HepG2 (cell line): ENCODE results near the gene FABP6. TPM values are rescaled to one million over a fixed set of nuclear protein-coding genes. Genes with fewer than 3 reads are reported as not detected.

Experiments
- ATAC-seq: fragments of 200-7000 bp; cut with Tn5 transposase; 3 replicates; pipeline ENCODE4 v1.9.1; 2020; ENCODE audit warnings: mild to moderate bottlenecking, moderate library complexity
- BruUV-seq: library from RNA; stranded (reverse); fragments of 400-500 nt; replicated peaks from 2 replicates; lab custom pipeline; 2021; lab: Mats Ljungman, UMichigan
- CTCF ChIA-PET: fragments of 300-600 bp; formaldehyde crosslinking; extraction: SDS; loops from one replicate; lab custom pipeline; 2021; ENCODE audit warnings: low total read pairs, inconsistent platforms, low intra/inter-chr PET ratio; lab: Yijun Ruan, JAX
- POLR2A ChIA-PET: fragments of 350-600 bp; sonication (Branson Sonifier 250); formaldehyde crosslinking; loops from one replicate; lab custom pipeline; 2020; ENCODE audit warnings: antibody characterized with exemption, inconsistent platforms; lab: Yijun Ruan, JAX
- DNase-seq: peaks from one replicate; pipeline ENCODE4 v3.0.0-alpha.2; 2015; ENCODE audit warnings: low spot score
- FAIRE-seq: peaks from 3 replicates; lab custom pipeline; 2011; peaks lifted over from hg19 to GRCh38; lab: Jason Lieb, UNC
- H2AFZ ChIP-seq: one replicate; pipeline ENCODE4 v1.6.1; 2011; ENCODE audit warnings: low read length, inconsistent platforms
- H3K27ac ChIP-seq: fragments of 300-600 bp; 3 replicates; pipeline ENCODE4 v1.8.0; 2011; ENCODE audit warnings: mixed run types, mild to moderate bottlenecking, mixed read lengths, low read length, inconsistent platforms; ENCODE audit not compliant: insufficient read depth; ENCODE audit errors: extremely low read length
- H3K27me3 ChIP-seq, 2 experiments: fragments of 200-600 bp in 1 of 2; 2 replicates in 1 of 2; 3 replicates in 1 of 2; pipeline versions ENCODE4 v1.6.0 to v1.8.0; 2011; ENCODE audit warnings: low read length in 2 of 2, mild to moderate bottlenecking in 2 of 2, moderate library complexity in 2 of 2, inconsistent platforms in 1 of 2; ENCODE audit not compliant: insufficient read depth in 2 of 2, control insufficient read depth in 1 of 2
- H3K36me3 ChIP-seq, 2 experiments: fragments of 200-600 bp in 1 of 2; replicated peaks in 1 of 2; 2 replicates in 1 of 2; 3 replicates in 1 of 2; pipeline versions ENCODE4 v1.5.1 to v1.8.0; 2011; ENCODE audit warnings: low read length in 2 of 2, inconsistent platforms in 1 of 2; ENCODE audit not compliant: insufficient read depth in 2 of 2, control insufficient read depth in 1 of 2
- H3K4me1 ChIP-seq: 2 replicates; pipeline ENCODE4 v1.5.1; 2012; ENCODE audit warnings: low read length, inconsistent platforms; ENCODE audit not compliant: insufficient read depth
- H3K4me2 ChIP-seq: 2 replicates; pipeline ENCODE4 v1.6.0; 2011; ENCODE audit warnings: low read depth, low read length, inconsistent platforms
- H3K4me3 ChIP-seq, 3 experiments: fragments of 200-600 bp in 1 of 3; sonication (generic), shearing (Covaris generic) in 1 of 3; replicated peaks in 1 of 3; 2 replicates each; pipeline ENCODE4 v1.5.1; 2011 to 2016; ENCODE audit warnings: low read length in 3 of 3, inconsistent platforms in 2 of 3, low read depth in 2 of 3, mild to moderate bottlenecking in 2 of 3, control low read depth in 1 of 3, mixed read lengths in 1 of 3; ENCODE audit not compliant: insufficient read depth in 1 of 3
- H3K79me2 ChIP-seq: one replicate; pipeline ENCODE4 v1.6.1; 2011; ENCODE audit warnings: low read length, inconsistent platforms; ENCODE audit not compliant: insufficient read depth
- H3K9ac ChIP-seq: 2 replicates; pipeline ENCODE4 v1.6.0; 2011; ENCODE audit warnings: mild to moderate bottlenecking, low read depth, low read length, inconsistent platforms; ENCODE audit not compliant: insufficient read depth
- H3K9me3 ChIP-seq: 2 replicates; pipeline ENCODE4 v1.5.1; 2012; ENCODE audit warnings: mild to moderate bottlenecking, low read length
- H4K20me1 ChIP-seq: 2 replicates; pipeline ENCODE4 v1.6.0; 2011; ENCODE audit warnings: inconsistent platforms, mild to moderate bottlenecking, low read length, moderate library complexity; ENCODE audit not compliant: insufficient read depth
- AKAP8 ChIP-seq: sonication (generic); formaldehyde crosslinking; IDR thresholded peaks from 2 replicates; pipeline ENCODE4 v1.5.1; 2020; ENCODE audit warnings: mild to moderate bottlenecking, missing genetic modification reagents
- HOXD1 ChIP-seq: sonication (generic); formaldehyde crosslinking; IDR thresholded peaks from 2 replicates; pipeline ENCODE4 v1.5.0; 2020; ENCODE audit warnings: missing genetic modification reagents
- REPIN1 ChIP-seq: sonication (generic); formaldehyde crosslinking; IDR thresholded peaks from 2 replicates; pipeline ENCODE4 v1.8.0; 2022; ENCODE audit warnings: missing genetic modification reagents, low read depth, mild to moderate bottlenecking, borderline replicate concordance
- SNAPC5 ChIP-seq: sonication (generic); formaldehyde crosslinking; IDR thresholded peaks from 2 replicates; pipeline ENCODE4 v1.8.1; 2023; ENCODE audit warnings: mild to moderate bottlenecking, missing genetic modification reagents, borderline replicate concordance
- SP4 ChIP-seq: sonication (generic); formaldehyde crosslinking; IDR thresholded peaks from 2 replicates; pipeline ENCODE4 v1.8.1; 2023; ENCODE audit warnings: mild to moderate bottlenecking, missing genetic modification reagents
- SRSF9 ChIP-seq: fragments of 200-400 bp; formaldehyde crosslinking; IDR thresholded peaks from 2 replicates; pipeline ENCODE4 v1.6.1; 2018; ENCODE audit warnings: borderline replicate concordance, mild to moderate bottlenecking, low read depth, low read length; ENCODE audit not compliant: insufficient read depth, poor library complexity, severe bottlenecking
- TFAP4 ChIP-seq: sonication (generic); IDR thresholded peaks from 2 replicates; pipeline ENCODE4 v1.6.1; 2016; ENCODE audit warnings: low read depth, borderline replicate concordance
- ZBTB2 ChIP-seq: sonication (generic); formaldehyde crosslinking; IDR thresholded peaks from 2 replicates; pipeline ENCODE4 v1.8.0; 2022; ENCODE audit warnings: low read depth, missing genetic modification reagents
- ZNF816 ChIP-seq: sonication (generic); formaldehyde crosslinking; IDR thresholded peaks from 2 replicates; pipeline ENCODE4 v1.8.0; 2022; ENCODE audit warnings: missing genetic modification reagents, mild to moderate bottlenecking, borderline replicate concordance
- WGBS: methylation state at CpG from one replicate; pipeline ENCODE4 v1.1.6; 2017; ENCODE audit warnings: low lambda C conversion rate; 5-methylcytosine and 5-hydroxymethylcytosine counted together
- in situ Hi-C: cut with HindIII; loops from 2 replicates; pipeline ENCODE4 v1.10.0; 2017; ENCODE audit warnings: low pct_unique_long_range_greater_than_20kb; ENCODE audit not compliant: extremely low pct_ligation_motif_present
- intact Hi-C: fragments of 100-400 bp; cut with micrococcal nuclease; formaldehyde crosslinking; loops from one replicate; pipeline ENCODE4 v1.10.0; 2022; ENCODE audit not compliant: unreplicated experiment
- polyA plus RNA-seq, 8 experiments: library from polyadenylated mRNA; depleted of rRNA in 3 of 8; stranded (reverse) in 7 of 8; unstranded in 1 of 8; fragments of >200 nt; fragmentation: Illumina TruSeq in 4 of 8; extraction: Trizol in 4 of 8; gene quantifications; 2 replicates each; pipeline versions ENCODE4 v1.2.1 to v1.2.3, GENCODE V29; 2011 to 2016; ENCODE audit warnings: low read depth in 4 of 8, missing spikeins in 1 of 8, mixed read lengths in 1 of 8; ENCODE audit not compliant: insufficient read depth in 1 of 8
- total RNA-seq, 5 experiments: library from RNA; depleted of rRNA; stranded (reverse); fragments of >200 nt; fragmentation: Illumina TruSeq; extraction: Trizol; gene quantifications; 2 replicates each; pipeline ENCODE4 v1.2.3, GENCODE V29; 2016; ENCODE audit warnings: low read depth in 1 of 5
- TF ChIP-seq, protein P1 (sequence below): sonication (generic); formaldehyde crosslinking; IDR thresholded peaks from 2 replicates; pipeline ENCODE4 v1.5.0; 2020; ENCODE audit warnings: missing genetic modification reagents
- TF ChIP-seq, protein P2 (sequence below): sonication (generic); formaldehyde crosslinking; IDR thresholded peaks from 2 replicates; pipeline ENCODE4 v1.5.0; 2020; ENCODE audit warnings: missing genetic modification reagents
- TF ChIP-seq, protein P3 (sequence below): IDR thresholded peaks from 2 replicates; pipeline ENCODE4 v1.6.1; 2016; ENCODE audit warnings: low read depth, borderline replicate concordance

FABP6 gene
- total and polyA plus RNA-seq, 2 of the 13 experiments (the other 11 are each of a cell fraction or from before 2014, with no cell fraction given) = 0.13 TPM; not detected in 1

DNA sequence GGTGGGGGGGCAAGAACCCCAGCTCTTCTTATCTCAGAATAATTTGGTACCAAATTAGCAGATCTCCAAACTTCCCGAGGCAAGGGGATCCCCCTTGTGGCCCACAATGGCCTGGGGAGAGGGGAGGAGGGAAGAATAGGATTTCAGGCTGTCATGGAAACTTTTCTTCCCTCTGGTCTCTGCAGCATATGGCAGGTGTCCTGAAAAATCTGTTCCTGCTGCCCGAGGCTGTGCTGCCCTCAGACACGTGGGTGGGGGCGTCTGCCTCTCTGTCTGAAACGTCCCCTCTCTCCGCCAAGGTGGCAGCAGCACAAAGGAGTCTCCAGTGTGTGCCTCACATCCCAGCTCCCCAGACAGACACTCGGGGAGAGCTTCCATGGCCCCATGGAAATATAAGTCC lies 49.0 kb downstream of the FABP6 start:
- POLR2A ChIA-PET = no interaction called here
- WGBS = 73% methylated on average over 7 of the region's 7 CpGs
- in situ Hi-C loops = no loop called here
- Histone ChIP-seq H3K79me2 (no peaks in the 10 kb centered on the region), H3K9ac (no peak overlapping the region), H3K4me1 (no peaks in the 10 kb centered on the region), H3K27me3 (no peaks in the 10 kb centered on the region), H3K4me3 (no peak overlapping the region), H2AFZ (no peak overlapping the region), H3K9me3 (no peaks in the 10 kb centered on the region), H3K36me3 (0 out of 5 replicates have a peak, but pooled peaks cover 0 to 1% of the 10 kb centered on the region in 2 experiments), H4K20me1 (no peaks in the 10 kb centered on the region)
- FAIRE-seq (no peak), ATAC-seq (no peak)
- no TSS peak for BruUV-seq
- TF ChIP-seq, protein P1, sequence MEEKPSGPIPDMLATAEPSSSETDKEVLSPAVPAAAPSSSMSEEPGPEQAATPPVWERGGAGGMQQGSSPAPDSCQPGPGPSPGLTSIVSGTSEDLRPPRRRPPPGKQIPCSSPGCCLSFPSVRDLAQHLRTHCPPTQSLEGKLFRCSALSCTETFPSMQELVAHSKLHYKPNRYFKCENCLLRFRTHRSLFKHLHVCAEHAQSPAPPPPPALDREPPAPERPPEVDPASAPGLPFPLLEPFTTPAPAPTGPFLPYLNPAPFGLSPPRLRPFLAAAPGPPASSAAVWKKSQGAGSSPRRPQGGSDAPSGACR (CRISPR knock-in tag) = no peak
- no peak for TF ChIP-seq ZNF816 (CRISPR knock-in tag)
- TF ChIP-seq REPIN1 (CRISPR knock-in tag) = no peak
- TF ChIP-seq ZBTB2 (CRISPR knock-in tag) = no peak
- TF ChIP-seq HOXD1 (CRISPR knock-in tag) = no peak
- no peak for TF ChIP-seq AKAP8 (CRISPR knock-in tag)
- TF ChIP-seq, protein P2, sequence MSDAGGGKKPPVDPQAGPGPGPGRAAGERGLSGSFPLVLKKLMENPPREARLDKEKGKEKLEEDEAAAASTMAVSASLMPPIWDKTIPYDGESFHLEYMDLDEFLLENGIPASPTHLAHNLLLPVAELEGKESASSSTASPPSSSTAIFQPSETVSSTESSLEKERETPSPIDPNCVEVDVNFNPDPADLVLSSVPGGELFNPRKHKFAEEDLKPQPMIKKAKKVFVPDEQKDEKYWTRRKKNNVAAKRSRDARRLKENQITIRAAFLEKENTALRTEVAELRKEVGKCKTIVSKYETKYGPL (CRISPR knock-in tag) = no peak
- TF ChIP-seq, protein P3, sequence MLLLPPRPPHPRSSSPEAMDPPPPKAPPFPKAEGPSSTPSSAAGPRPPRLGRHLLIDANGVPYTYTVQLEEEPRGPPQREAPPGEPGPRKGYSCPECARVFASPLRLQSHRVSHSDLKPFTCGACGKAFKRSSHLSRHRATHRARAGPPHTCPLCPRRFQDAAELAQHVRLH (CRISPR knock-in tag) = no peak
- no peak for TF ChIP-seq TFAP4
- TF ChIP-seq SRSF9 = no peak
- TF ChIP-seq SP4 = no peak
- TF ChIP-seq SNAPC5 (CRISPR knock-in tag) = no peak
- TF ChIP-seq, all 625 proteins: peak for 0
- no peak for DNase-seq
- Histone ChIP-seq H3K27ac (no peak overlapping the region), H3K4me2 (no peak overlapping the region)
- intact Hi-C loops = no loop called here
- CTCF ChIA-PET = no interaction called here
